NCI-H146 (cell line): Measurements from ENCODE around the gene TTC39A.

Experiments
- DNase-seq: peaks from one replicate; lab custom pipeline; 2025; lab: John Stamatoyannopoulos, UW

TTC39A gene

DNA sequence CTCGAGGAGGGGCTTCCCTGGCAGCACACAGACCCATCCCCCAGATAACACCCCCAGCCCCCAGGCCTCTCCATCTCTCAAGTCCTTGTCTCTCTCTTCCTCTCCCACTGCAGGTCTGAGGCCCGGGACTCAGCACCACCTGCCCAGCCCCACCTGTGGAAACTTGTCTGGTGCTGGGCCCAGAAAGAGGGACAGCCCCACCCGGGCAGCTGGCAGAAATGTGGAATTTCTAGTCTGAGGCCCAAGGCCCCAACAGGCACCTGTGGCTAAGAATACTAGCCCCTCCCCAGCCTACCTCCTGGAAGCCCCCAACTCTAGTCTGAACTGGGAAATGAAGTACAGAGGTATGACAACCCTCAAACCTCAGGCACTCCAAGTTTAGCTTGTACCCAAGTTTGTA, 15.4 kb downstream of the TTC39A start:
- no peak for DNase-seq

DNA sequence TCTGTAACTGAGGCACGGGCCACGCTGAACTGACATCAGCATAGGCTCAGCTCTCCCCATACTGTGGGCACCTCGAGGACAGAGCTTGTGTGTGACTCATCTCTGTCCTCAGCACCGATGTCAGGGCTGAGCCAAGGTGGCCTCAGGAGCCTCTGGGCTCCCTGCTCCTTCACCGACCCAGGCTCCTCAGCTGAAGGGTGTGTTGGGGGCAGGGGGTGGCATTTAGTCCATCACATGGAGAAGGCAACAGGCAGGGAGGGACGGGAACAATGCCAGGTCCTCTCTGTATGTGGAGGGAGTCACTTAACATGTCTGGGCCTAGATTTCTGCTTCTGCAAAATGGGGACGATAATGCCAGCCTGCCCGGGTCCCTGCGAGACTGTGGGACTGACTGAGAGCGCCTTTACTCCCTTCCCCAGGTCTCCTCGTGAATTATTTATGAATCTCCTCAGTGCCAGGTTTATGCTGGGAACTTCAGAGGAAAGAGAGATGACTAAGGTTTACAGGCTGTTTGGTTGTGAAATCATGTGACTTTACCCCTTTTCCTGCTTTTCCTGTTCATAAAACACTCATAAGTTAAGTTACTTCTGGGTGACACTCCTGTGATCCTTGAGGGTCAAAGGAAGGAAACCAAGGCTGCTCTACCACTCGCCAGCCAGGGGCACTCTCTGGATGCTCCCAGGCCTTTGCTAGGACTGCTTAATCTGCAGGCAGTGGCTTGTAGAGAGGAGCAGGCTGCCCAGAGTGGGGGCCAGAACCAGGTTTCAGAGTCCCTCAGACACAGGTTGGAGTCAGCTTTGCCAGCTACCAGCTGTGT, 16.2 kb downstream of the TTC39A start:
- DNase-seq: no peak

DNA sequence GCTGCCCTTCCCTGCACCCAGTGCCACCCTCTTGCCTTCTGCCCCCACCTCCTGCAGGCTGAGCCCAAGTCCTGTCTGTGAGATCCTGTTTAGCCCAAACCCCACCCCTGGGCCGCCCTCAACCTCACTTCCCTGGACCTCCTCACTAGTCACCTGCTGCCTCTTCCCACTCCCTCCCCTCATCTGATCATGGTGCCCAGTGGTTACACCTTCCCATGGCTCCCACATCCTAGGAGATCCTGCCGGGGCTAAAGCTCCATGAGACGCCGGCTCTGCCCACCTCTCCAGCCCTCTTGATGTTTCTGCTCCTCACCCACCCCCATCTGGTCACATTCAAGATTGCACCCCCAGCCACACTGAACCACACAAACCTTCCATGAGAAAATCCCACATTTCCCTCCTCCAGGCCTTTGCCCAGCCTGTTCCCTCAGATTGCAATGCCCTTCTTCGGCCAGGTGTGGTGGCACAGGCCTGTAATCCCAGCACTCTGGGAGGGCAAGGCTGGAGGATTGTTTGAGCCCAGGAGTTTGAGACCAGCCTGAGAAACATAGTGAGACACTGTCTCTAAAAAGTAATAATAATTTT, 17.0 kb downstream of the TTC39A start:
- no peak for DNase-seq

DNA sequence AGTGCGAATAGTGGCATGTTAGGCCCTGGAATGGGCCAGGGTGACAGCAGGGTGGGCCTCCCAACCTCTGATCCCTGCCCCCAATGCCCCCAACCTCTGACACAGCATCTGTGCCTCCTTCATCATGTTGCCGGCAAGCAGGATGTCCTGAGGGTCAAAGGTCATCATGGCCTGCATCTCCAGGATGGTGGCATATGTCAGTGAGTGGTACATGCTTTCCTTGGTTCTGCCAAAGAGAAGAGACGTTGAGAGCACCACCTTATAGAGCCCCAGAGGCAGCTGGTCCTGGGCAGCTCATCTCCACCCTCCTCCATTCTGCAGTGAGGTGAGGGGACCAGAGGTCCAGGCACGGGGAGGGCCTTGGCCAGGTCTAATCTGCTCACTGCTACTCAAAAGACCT, 17.6 kb downstream of the TTC39A start:
- DNase-seq: no peak

DNA sequence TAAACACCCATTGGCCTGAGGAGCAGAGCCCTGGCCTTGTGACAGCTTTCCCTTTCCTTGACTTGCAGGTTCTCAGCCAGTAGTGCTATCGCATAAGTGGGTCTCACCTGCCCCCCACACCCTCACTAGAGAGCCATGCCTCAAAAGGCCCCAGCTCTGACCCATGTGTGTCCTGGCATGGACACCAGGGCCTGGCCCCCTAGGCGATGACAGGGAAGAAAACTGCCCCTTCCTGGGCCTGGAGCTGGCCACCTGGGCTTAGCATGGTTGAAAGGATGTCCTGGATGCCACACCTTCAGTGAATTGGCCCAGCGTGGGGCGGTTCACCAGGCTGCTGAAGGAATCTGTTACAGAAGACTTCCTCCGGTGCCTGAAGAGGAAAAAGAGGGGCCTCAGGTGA, 18.5 kb downstream of the TTC39A start:
- no peak for DNase-seq

DNA sequence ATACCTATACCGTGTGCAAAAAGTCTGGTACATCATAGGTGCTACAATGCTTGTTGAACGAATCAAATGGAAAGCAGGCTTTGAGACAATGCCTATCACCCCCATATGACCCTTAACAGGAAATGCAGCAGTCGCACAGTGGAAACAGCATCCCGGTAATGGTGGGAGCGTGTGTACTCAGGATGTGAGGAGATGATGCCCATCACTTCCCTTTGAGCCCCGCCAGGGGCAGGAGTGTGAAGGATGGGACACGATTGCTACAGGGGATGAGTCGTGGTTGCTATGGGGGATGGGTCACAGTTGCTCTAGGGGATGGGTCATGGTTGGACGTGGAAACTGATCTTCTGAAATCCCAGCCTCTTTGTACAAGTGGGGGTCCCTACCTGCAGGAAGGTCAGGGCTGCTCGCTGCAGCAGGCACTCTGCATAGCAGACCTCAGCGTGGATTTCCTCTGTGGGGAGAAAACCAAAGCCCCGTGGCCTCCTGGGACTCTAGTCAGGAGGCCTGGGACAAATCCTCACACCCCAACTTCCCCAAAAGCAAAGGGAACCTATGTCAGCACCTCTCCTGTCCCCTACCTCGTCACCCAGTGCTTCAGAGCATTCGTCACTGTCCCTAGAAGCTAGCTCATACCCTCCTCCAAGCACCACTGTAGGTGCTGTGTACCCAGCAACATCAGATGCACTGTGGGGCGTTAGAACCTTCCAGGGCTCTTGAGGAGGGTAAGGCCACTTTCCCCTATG, 19.3 kb downstream of the TTC39A start:
- DNase-seq: no peak

DNA sequence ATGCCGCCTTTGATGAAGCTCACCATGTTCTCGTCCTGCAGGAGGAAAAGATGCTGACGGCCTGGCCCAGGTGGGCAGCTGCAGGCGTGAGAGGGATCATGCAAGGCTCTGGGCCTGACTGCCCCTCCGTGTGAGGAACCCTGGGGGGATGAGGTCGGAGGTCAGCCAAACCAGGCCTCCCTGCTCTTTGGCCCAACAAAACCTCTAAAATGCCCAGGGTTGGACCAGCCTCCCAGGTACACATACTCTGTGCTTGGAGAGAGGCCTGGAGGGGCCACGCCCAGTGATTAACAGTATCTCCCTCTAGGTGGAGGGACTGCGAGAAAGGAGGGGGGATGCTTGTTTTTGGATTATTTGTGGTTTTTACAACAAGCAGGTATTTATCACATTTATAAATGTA, 21.1 kb downstream of the TTC39A start:
- DNase-seq: no peak

DNA sequence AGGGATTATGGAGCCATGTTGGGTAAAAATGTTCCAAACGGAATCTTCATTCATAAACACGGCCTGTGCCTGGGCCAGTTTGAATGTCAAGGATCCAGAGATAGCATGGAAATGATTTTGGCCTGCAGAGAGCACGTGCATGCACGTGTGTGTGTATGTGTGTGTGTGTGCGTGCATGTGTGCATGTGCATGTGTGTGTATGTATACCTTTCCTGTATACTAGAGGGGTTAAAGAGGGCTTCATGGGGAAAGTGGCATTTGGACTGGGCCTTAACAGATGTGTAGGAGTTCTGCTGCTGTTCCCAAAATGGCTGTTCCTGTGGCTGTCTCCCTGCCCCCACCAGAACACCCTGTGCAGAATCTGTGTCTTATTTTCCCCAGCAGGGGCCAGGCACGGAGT, 21.7 kb downstream of the TTC39A start:
- no peak for DNase-seq

DNA sequence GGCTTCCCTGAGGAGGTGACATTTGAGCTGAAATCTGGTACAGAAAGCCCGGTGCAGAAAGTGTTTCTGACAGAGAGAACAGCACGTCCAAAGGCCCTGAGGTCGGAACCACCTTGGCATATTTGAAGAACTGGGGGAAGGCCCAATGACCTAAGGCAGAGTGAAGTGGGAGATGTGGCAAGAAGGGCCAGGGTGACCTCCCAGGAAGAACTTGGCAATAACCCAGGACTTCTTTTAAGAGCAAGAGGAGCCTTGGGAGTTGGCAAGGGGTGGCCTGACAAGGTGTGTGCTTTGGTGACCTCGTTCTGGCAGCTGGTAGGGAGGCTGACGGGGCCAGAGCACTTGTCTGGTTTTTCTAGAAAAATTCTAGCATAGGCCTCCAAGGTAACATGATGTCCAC, 23.4 kb downstream of the TTC39A start:
- no peak for DNase-seq

DNA sequence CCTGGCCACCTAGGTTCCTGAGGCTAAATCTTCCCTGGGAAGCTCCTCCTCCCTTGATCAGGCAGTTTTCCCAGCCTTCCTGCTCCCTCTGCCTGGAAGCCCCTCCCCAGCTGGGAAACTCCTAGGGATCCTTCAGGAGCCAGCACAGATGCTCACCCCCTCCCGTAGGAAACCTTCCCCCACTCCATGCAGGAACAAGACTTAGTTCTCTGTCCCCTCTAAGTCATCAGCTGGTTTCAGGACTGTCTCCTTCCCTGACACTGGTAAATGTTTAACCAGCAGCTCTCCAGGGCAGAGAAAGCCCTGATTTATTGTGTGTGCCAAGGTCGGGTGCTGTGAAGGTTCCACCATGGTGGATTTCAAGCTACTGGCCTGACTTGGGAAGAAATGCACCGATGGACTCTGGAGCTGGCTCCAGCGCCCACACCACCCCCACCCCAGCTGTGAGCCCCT, 25.0 kb downstream of the TTC39A start:
- DNase-seq: no peak

DNA sequence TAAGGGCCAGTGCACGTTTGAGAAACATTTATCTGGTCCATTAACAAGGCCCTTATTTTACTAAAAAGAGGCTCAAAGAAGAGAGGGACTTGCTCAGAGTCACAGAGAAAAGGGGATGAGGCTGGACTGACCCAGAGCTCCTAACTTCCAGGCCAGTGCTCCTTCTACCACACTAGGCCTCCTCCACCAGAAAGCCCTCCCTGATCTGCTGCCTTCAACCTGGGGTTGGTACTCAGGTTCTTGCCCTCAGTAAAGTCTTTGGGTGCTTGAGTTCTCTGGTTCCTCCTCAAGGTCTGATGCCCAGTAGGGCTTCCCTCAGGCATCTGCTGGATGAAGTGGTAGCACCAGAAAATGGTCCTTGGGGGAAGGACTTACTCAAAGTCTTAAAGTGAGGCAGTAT, 26.0 kb downstream of the TTC39A start:
- no peak for DNase-seq

DNA sequence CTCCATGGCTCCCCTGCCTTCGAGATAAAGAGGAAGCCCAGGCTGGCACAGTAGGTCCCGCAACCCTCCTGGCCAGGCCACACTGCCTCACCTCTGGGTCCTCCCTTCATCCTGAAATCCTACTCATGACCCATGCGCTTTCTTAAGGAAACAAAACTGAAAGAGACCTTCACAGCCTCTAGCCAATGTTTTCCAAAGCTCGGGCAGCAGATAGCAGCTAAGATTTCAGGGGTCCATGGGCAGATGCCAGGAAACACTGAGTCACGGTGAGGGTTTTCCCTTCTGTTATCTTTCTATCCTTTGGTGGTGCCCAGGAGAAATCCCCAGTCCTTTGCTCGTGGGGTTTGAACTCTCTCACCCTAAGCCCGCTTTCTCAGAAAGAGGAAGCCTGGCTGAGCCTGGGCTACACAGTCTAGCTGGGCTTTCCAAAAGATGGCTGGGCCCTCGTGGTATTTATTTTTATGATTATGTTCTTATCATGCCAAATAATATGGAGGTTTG, 26.6 kb downstream of the TTC39A start:
- no peak for DNase-seq

DNA sequence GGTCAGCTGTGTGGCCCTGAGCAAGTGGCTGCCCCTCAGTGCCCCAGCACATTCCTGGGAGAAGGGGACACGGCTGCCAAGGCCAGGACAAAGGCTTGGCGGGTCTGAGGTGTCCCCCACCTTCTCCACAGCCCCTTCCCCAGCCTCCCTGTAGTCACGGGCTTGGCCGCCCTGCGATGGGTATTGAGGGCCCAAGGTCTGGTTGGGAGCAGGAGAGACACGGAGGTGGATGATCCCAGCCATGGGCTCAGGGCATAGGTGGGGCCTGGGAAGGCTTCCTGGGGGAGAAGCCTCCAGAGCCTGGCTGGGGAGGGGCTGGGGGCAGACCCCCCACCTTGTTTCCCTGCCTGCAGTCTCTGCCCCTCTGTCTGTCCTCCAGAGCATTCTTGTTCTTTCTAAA, 27.0 kb downstream of the TTC39A start:
- DNase-seq: no peak

DNA sequence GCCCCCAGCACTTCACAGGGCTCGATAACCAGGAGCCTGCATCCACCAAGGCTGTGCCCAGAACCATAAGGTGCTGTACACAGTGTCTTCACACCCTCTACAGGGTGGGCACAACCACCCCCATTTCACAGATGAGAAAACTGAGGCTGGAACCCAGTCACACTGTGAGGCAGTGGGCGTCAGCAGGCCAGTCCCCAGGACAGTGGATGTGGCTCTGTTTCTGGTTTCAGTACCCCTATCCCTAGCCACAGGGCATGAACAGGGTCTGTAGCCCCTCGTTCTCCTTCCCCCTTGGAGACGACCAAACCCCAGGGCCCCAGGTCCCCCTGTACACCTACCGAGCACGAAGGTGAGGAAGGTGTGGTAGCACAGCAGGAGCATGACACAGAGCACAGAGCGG, 27.6 kb downstream of the TTC39A start:
- no peak for DNase-seq

DNA sequence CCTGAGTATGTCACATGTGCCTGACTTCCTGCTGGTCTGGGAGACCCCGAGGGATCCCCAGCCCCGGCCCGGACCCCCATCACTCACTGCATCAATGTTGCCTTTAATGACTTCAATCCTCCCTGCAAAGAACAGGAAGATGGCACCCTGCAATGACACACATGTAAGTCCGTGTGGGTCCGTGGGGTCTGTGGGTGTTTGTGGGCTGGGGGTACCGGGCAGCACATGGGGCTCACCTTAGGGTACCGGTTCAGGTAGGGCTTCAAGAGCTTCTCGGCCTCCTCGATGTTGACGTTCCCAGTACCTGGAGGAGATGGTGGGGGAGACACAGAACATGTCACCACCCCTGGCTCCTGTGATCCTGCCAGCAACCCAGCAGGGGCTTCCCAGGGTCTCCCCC, 28.1 kb downstream of the TTC39A start:
- no peak for DNase-seq

DNA sequence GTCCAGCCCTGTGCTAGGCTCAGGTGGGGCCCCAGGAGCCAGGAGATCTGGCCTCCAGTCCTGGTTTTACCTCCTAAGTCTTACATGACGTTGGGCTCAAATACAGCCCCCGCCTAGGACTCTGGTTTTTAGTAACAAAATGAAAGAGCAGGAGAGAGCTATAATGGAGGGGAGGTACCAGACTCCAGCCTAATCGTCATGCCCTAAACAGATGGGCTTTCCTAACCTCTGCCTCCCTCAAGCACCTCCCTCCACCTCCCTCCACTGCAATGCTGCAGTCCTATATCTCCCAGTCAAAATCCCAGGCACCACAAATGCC, 28.6 kb downstream of the TTC39A start:
- DNase-seq: no peak

DNA sequence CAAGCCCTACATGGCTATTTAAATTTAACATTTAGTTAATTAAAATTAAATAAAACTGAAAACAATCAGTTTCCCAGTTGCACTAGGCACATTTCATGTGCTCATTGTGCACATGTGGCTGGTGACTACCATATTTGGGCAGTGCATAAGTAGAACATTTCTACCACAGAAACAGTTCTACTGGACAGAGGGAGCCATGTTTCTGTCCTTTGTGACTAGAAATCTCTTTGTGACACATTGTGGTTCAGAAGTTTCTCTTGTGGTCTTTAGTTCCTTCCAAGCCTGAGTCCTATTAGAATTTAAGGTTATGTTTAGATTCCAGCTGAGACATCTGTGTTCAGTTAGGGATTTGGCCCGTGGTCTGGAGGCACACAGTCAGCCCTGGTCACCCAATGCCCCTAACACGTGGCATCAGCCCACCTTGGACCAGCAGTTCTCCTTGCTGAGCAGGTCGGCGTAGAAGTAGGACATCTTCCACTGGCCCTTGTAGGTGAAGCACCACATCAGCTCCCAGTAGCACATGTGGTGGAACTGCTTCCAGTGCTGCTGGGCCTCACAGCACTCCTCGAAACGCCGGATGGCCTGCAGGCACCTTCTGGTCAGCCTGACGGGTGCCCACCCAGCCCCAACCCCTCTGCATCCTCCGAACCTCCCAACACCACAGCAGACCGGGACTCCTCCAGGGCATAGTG, 29.1 kb downstream of the TTC39A start:
- no peak for DNase-seq

DNA sequence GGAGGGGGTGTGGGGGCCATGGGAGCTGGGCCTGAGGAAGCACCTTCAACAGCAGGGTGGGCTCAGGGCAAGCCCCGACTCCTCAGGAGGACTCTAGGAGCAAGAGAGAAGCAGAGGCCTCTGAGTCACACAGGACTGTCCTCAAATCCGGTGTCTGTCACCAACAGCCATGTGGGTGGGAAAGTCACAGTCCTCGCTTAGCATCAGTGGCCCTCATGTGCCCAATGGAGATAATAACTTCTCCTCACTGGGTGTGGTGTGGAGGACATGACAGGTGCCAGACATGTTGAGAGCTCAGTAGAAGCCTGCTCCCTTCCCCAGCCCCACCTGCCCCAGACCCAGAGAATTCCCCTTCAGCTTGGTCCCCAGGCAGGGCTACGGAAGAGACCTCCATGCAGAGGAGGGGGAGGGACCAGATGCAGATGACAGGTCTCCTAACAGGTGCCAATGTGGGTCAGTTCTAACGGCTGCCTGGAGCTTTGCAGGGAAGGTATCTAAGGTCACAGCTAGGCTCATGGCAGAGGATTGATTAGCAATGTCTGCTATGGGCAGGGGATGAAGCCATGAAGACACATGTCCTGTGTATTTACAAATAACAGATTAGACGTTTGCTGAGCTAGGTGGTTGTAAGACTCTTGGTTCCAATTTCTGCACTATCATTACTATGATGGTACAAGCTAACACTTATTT, 30.2 kb downstream of the TTC39A start:
- DNase-seq: no peak

DNA sequence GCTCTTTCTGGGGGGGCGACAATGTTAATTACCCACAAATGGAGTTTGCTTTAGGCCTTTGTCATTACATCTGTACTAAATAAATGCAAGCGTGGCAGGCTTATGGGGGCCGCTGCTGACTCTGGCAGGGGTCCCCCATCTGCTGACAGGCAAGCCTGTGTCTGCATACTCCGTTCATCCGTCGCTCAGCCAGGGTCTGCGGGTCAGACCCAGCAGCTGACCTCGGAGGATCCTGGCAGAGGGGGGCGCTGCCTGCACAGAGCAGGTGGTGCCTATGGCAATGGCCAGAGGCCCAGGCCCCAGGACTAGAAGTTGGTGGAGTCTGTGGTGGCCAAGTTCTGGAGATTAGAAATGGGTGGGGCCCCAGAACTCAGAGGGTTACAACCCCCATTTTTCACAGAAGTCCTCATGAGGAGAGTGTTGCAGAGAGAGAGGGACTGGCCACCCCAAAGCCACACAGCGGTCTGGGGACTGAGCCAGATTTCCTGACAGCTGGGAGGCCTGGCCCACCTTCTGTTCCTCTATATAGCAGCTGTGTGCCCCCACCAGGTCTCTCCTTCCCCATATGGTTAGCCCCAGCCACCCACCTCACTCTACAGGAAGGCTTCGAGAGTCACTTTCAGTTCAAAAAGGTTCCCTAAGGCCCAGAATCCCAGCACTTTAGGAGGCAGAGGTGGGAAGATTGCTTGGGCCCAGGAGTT, 31.0 kb downstream of the TTC39A start:
- no peak for DNase-seq

DNA sequence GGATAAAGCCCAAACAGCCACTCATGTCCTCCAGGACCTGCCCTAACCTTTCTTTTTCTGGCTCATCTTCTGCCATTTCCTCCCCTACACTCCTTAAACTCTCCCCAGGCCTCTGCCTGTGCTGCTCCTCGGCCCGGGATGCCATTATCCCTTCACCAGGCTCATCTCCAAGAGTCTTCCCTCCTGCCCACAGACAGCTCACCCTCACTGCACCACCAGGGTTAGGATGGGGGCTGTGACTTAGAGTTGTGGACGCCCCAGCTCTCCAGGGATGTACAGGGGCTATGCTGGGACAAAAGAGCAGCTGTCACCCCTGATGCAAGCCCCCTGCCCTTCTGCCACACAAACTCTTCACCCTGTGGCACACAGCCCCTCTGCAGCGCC, 32.0 kb downstream of the TTC39A start:
- DNase-seq: no peak
